ENCODE results near the gene STK25. TPM values are rescaled to one million over a fixed set of nuclear protein-coding genes. Genes with fewer than 3 reads are reported as not detected.

The STK25 gene
- total and polyA plus RNA-seq, 2 donors (not counting 3 experiments of a cell fraction or from before 2014, with no cell fraction given), result 286 to 715 TPM

GRCh38 chr2:241492174-241492565 lies 16.2 kb downstream of the STK25 start:
- POLR2A ChIA-PET, result no interaction called here
- TF ChIP-seq MYC (IDR thresholded peaks at IDR 0.05; ENCODE audit: low read depth, low read length) (no peak), JUN (IDR thresholded peaks at IDR 0.05; ENCODE audit: borderline replicate concordance, insufficient read depth, insufficient read length, low read depth) (no peak), GATA2 (IDR thresholded peaks at IDR 0.05; ENCODE audit: insufficient read depth, insufficient read length, low read depth, low read length) (no peak), EZH2 (IDR thresholded peaks at IDR 0.05; ENCODE audit: borderline replicate concordance, low read depth, low read length, severe bottlenecking) (no peak), POLR2AphosphoS5 (IDR thresholded peaks at IDR 0.05; ENCODE audit: insufficient read depth, low read depth, low read length) (no peak), FOS (IDR thresholded peaks at IDR 0.05; ENCODE audit: borderline replicate concordance, insufficient read depth, low read length) (no peak), MAX (IDR thresholded peaks at IDR 0.05; ENCODE audit: insufficient read depth, insufficient read length) (no peak), POLR2A (IDR thresholded peaks at IDR 0.05; ENCODE audit: low read depth, low read length) (no peak), CTCF (IDR thresholded peaks at IDR 0.05; ENCODE audit: extremely low read depth in 1 of 2, insufficient read depth in 1 of 2, low read depth in 1 of 2, low read length in 2 of 2) (no peak)
- dilution Hi-C loops (cut with MboI; ENCODE audit: extremely low pct_ligation_motif_present, low sequenced_read_pairs), result no loop called here

More at GRCh38 chr2:241492174-241492565, 16.2 kb downstream of the STK25 start:
- H3K9me3 ChIP-seq (replicated peaks; ENCODE audit: control insufficient read depth, insufficient read depth, low read length), result no peaks in the 10 kb centered on the region
- CTCF ChIA-PET, result interaction anchor here (1.7 kb wide), 1 partner anchor 167 kb away, joined by 3 read pairs; no protein-coding TSS in a partner anchor
- no peaks in the 10 kb centered on the region for H3K27me3 ChIP-seq (ENCODE audit: control insufficient read depth in 2 of 2, insufficient read depth in 2 of 2, low read length in 2 of 2)
- no peaks in the 10 kb centered on the region for H3K4me1 ChIP-seq (ENCODE audit: control insufficient read depth, extremely low read depth, insufficient read depth, low read length)
- H2AFZ ChIP-seq (ENCODE audit: low read depth, low read length), result no peak overlapping the region
- H3K9ac ChIP-seq (replicated peaks; ENCODE audit: extremely low read depth, insufficient read depth, low read length), result no peak overlapping the region
- intact Hi-C loops (cut with micrococcal nuclease), result no loop called here
- no peak overlapping the region for H3K4me2 ChIP-seq (ENCODE audit: insufficient read depth, low read length)
- peaks cover 5 to 38% of the 10 kb centered on the region in 2 experiments for H3K36me3 ChIP-seq (ENCODE audit: control insufficient read depth in 2 of 2, extremely low read depth in 1 of 2, insufficient read depth in 2 of 2, low read length in 2 of 2)
- H4K20me1 ChIP-seq (replicated peaks; ENCODE audit: control insufficient read depth, extremely low read depth, insufficient read depth, low read length), result no peaks in the 10 kb centered on the region
- H3K27ac ChIP-seq (ENCODE audit: insufficient read depth, low read depth, low read length), result no peak overlapping the region
- BruUV-seq (replicated peaks), result no TSS peak
- DNase-seq (ENCODE audit: low read depth, low spot score), result no peak
- H3K4me3 ChIP-seq (replicated peaks in 1 of 3; ENCODE audit: insufficient read depth in 1 of 3, low read depth in 1 of 3, low read length in 3 of 3), result no peak overlapping the region
- no peak for FAIRE-seq
- no peaks in the 10 kb centered on the region for H3K79me2 ChIP-seq (ENCODE audit: control insufficient read depth, insufficient read depth, low read length)
- H3K9me1 ChIP-seq (replicated peaks; ENCODE audit: control insufficient read depth, extremely low read depth, insufficient read depth, low read length), result no peaks in the 10 kb centered on the region
